ENCODE data around the gene EML4.

The EML4 gene

DNA sequence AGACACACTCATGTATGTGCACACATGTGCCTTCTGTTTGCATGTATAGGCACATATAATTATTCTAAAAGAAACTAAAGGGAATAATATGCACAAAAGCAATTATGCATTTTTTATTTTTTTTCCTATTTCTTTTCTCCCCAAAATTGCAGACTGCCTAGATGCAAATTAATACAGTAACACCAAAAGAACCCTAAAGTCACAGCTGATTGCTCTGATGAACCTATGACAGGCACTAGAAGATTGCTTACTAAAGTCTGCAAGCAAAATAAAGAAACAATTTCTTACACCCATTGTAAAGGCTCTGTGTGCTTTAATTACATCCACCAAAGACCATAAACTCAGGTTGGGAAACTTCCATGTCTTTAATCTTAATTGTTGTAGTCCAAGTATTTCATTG is 7.7 kb upstream of the EML4 start:
- TF ChIP-seq, protein P1, sequence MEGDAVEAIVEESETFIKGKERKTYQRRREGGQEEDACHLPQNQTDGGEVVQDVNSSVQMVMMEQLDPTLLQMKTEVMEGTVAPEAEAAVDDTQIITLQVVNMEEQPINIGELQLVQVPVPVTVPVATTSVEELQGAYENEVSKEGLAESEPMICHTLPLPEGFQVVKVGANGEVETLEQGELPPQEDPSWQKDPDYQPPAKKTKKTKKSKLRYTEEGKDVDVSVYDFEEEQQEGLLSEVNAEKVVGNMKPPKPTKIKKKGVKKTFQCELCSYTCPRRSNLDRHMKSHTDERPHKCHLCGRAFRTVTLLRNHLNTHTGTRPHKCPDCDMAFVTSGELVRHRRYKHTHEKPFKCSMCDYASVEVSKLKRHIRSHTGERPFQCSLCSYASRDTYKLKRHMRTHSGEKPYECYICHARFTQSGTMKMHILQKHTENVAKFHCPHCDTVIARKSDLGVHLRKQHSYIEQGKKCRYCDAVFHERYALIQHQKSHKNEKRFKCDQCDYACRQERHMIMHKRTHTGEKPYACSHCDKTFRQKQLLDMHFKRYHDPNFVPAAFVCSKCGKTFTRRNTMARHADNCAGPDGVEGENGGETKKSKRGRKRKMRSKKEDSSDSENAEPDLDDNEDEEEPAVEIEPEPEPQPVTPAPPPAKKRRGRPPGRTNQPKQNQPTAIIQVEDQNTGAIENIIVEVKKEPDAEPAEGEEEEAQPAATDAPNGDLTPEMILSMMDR (IDR thresholded peaks at IDR 0.05; ENCODE audit: borderline replicate concordance, control extremely low read depth, extremely low read depth, insufficient read depth, missing control alignments), result no peak
- in situ Hi-C loops (cut with MboI; ENCODE audit: low sequenced_read_pairs, unreplicated experiment), result no loop called here
- DNase-seq (ENCODE audit: low spot score), result no peak

- DNase-seq (ENCODE audit: low spot score), result no peak
- in situ Hi-C loops (cut with MboI; ENCODE audit: low sequenced_read_pairs, unreplicated experiment), result no loop called here
- TF ChIP-seq, protein P1 (IDR thresholded peaks at IDR 0.05; ENCODE audit: borderline replicate concordance, control extremely low read depth, extremely low read depth, insufficient read depth, missing control alignments), result no peak
Measured at GRCh38 chr2:42163444-42164045, 5.6 kb upstream of the EML4 start.

DNA sequence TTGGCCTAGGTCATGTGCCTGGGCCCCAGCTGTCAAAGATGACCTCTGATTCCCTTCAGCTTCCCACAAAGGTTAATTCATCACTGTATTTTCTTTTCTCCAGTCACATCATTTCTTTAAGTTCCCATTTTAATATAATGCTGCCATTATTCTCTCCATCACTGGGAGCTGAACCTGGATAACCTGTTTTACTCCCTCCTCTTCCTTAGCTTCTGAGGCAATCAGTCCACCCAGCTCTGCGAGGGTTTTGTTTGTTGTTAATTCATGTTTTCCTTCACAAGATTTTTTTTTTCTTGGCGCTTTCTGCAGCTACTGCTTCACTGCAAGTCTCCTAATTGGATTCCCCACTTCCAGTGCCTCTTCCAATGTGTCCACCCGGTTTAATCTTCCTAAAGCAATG is 5.1 kb upstream of the EML4 start:
- no peak for DNase-seq (ENCODE audit: low spot score)
- TF ChIP-seq, protein P1 (IDR thresholded peaks at IDR 0.05; ENCODE audit: borderline replicate concordance, control extremely low read depth, extremely low read depth, insufficient read depth, missing control alignments), result no peak
- in situ Hi-C loops (cut with MboI; ENCODE audit: low sequenced_read_pairs, unreplicated experiment), result no loop called here

- TF ChIP-seq, protein P1 (IDR thresholded peaks at IDR 0.05; ENCODE audit: borderline replicate concordance, control extremely low read depth, extremely low read depth, insufficient read depth, missing control alignments), result no peak
- DNase-seq (ENCODE audit: low spot score), result no peak
- in situ Hi-C loops (cut with MboI; ENCODE audit: low sequenced_read_pairs, unreplicated experiment), result no loop called here
Measured at GRCh38 chr2:42164971-42165370, 4.2 kb upstream of the EML4 start.

- TF ChIP-seq, protein P1 (IDR thresholded peaks at IDR 0.05; ENCODE audit: borderline replicate concordance, control extremely low read depth, extremely low read depth, insufficient read depth, missing control alignments), result no peak
- no peak for DNase-seq (ENCODE audit: low spot score)
- in situ Hi-C loops (cut with MboI; ENCODE audit: low sequenced_read_pairs, unreplicated experiment), result no loop called here
Measured at GRCh38 chr2:42167458-42167857, 1.7 kb upstream of the EML4 start.

- TF ChIP-seq, protein P1 (IDR thresholded peaks at IDR 0.05; ENCODE audit: borderline replicate concordance, control extremely low read depth, extremely low read depth, insufficient read depth, missing control alignments), result no peak
- in situ Hi-C loops (cut with MboI; ENCODE audit: low sequenced_read_pairs, unreplicated experiment), result no loop called here
- no peak for DNase-seq (ENCODE audit: low spot score)
Measured at GRCh38 chr2:42168459-42169099, 574 bp upstream of the EML4 start.

Measured in GM13976 (cell line).